ENCODE data around the gene ZSCAN12. TPM values are rescaled to one million over a fixed set of nuclear protein-coding genes. Genes with fewer than 3 reads are reported as not detected.

Gene ZSCAN12
- total RNA-seq, 1 experiment from 2014 or later = 0.81 TPM

- intact Hi-C loops (cut with micrococcal nuclease) = no loop called here
- no peak overlapping the region for H3K9ac ChIP-seq (ENCODE audit: low read length)
- H3K4me3 ChIP-seq (replicated peaks in 1 of 2; ENCODE audit: low read depth in 1 of 2, low read length in 2 of 2) = no peak overlapping the region
- H3K27me3 ChIP-seq (ENCODE audit: insufficient read depth, low read length) = no peaks in the 10 kb centered on the region
- ChIA-PET POLR2A (no interaction called here), CTCF (no interaction called here), RAD21 (ENCODE audit: low non-redundant PET in 1 of 2, low total read pairs in 2 of 2, uncharacterized antibody in 2 of 2, unreplicated experiment in 2 of 2) (no interaction called here)
- DNase-seq (ENCODE audit: low read depth, low spot score) (no peak), ATAC-seq (no peak)
- TF ChIP-seq TCF7L2 (IDR thresholded peaks at IDR 0.05; ENCODE audit: borderline replicate concordance, extremely low read depth, insufficient read depth, insufficient read length) (no peak), SRF (IDR thresholded peaks at IDR 0.05; ENCODE audit: low read depth) (no peak), CTCF (IDR thresholded peaks at IDR 0.05 in 2 of 3, conservative IDR thresholded peaks at IDR 0.05 in 1 of 3; ENCODE audit: borderline replicate concordance in 1 of 3, insufficient read depth in 1 of 3, low read depth in 2 of 3, low read length in 2 of 3) (no peak), SP1 (IDR thresholded peaks at IDR 0.05; ENCODE audit: low read depth) (no peak), REST (IDR thresholded peaks at IDR 0.05; ENCODE audit: low read depth) (no peak), POLR2A (IDR thresholded peaks at IDR 0.05; ENCODE audit: borderline replicate concordance, extremely low read depth, insufficient read depth, insufficient read length) (no peak), JUND (IDR thresholded peaks at IDR 0.05) (no peak), ZNF274 (IDR thresholded peaks at IDR 0.05; ENCODE audit: low read depth, low read length) (no peak), SIN3A (IDR thresholded peaks at IDR 0.05; ENCODE audit: low read depth) (no peak), YY1 (IDR thresholded peaks at IDR 0.05; ENCODE audit: extremely low read depth, insufficient replicate concordance, low read depth, low read length) (no peak), FOSL1 (IDR thresholded peaks at IDR 0.05; ENCODE audit: low read depth) (no peak), CEBPB (IDR thresholded peaks at IDR 0.05; ENCODE audit: low read depth) (no peak), CBX3 (IDR thresholded peaks at IDR 0.05; ENCODE audit: low read depth) (no peak), RAD21 (IDR thresholded peaks at IDR 0.05; ENCODE audit: low read depth) (no peak), EGR1 (IDR thresholded peaks at IDR 0.05; ENCODE audit: low read depth) (no peak), ZFX (IDR thresholded peaks at IDR 0.05) (no peak)
- TF ChIP-seq, protein P1, sequence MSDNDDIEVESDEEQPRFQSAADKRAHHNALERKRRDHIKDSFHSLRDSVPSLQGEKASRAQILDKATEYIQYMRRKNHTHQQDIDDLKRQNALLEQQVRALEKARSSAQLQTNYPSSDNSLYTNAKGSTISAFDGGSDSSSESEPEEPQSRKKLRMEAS (IDR thresholded peaks at IDR 0.05) = no peak
- TF ChIP-seq, protein P2, sequence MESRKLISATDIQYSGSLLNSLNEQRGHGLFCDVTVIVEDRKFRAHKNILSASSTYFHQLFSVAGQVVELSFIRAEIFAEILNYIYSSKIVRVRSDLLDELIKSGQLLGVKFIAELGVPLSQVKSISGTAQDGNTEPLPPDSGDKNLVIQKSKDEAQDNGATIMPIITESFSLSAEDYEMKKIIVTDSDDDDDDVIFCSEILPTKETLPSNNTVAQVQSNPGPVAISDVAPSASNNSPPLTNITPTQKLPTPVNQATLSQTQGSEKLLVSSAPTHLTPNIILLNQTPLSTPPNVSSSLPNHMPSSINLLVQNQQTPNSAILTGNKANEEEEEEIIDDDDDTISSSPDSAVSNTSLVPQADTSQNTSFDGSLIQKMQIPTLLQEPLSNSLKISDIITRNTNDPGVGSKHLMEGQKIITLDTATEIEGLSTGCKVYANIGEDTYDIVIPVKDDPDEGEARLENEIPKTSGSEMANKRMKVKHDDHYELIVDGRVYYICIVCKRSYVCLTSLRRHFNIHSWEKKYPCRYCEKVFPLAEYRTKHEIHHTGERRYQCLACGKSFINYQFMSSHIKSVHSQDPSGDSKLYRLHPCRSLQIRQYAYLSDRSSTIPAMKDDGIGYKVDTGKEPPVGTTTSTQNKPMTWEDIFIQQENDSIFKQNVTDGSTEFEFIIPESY (IDR thresholded peaks at IDR 0.05; ENCODE audit: extremely low read depth, insufficient replicate concordance, low read length) = no peak
- TF ChIP-seq, protein P3, sequence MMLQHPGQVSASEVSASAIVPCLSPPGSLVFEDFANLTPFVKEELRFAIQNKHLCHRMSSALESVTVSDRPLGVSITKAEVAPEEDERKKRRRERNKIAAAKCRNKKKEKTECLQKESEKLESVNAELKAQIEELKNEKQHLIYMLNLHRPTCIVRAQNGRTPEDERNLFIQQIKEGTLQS (IDR thresholded peaks at IDR 0.05) = no peak
- H3K27ac ChIP-seq (ENCODE audit: low read depth, low read length) = no peak overlapping the region
- H3K9me3 ChIP-seq (ENCODE audit: control insufficient read depth in 1 of 2, insufficient read depth in 1 of 2, low read depth in 1 of 2, low read length in 2 of 2) = 0 out of 4 replicates have a peak, but pooled peaks cover under 1 to 4% of the 10 kb centered on the region in 2 experiments
- no peaks in the 10 kb centered on the region for H3K9me2 ChIP-seq (ENCODE audit: insufficient read depth)
- no peak overlapping the region for H2AFZ ChIP-seq (ENCODE audit: low read depth, low read length, poor library complexity, severe bottlenecking)
- no peak overlapping the region for H3K4me2 ChIP-seq (ENCODE audit: low read length)
- H3K36me3 ChIP-seq (ENCODE audit: control insufficient read depth in 1 of 2, insufficient read depth in 2 of 2, low read length in 2 of 2) = no peaks in the 10 kb centered on the region
- H4K20me1 ChIP-seq (ENCODE audit: insufficient read depth) = no peaks in the 10 kb centered on the region
- BruUV-seq (replicated peaks) = no TSS peak
- peaks cover 4% of the 10 kb centered on the region for H3K79me2 ChIP-seq (ENCODE audit: insufficient read depth, low read length)
- 0 out of 4 replicates have a peak, but pooled peaks cover 0 to 3% of the 10 kb centered on the region in 2 experiments for H3K4me1 ChIP-seq (ENCODE audit: control insufficient read depth in 1 of 2, insufficient read depth in 2 of 2, low read length in 2 of 2)
Observed at GRCh38 chr6:28345201-28345600, 54.3 kb downstream of the ZSCAN12 start.
